Measurements from ENCODE around the gene DSTN.

Gene DSTN

DNA sequence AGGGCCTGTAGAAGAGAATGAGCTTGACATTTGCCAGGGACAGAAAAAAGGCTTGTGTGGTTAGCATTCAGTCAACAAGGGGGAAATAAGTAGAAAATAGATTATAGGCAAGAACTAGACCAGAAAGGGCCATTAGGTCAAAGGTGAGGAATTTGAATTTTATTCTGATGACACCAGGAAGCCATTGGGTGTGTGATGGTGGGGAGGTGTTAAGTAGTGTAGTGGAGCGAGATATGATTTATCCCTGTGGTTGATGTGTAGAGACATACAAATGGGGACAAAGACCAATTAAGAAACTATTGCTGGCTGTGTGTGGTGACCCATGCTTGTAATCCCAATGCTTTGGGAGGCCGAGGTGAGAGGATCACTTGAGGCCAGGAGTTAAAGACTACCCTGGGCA is 11.0 kb downstream of the DSTN start:
- Histone ChIP-seq H3K9me3 (ENCODE audit: control insufficient read depth, insufficient read depth, low read length) (no peaks in the 10 kb centered on the region), H3K9ac (ENCODE audit: low read depth, low read length) (no peak overlapping the region), H3K4me1 (ENCODE audit: insufficient read depth, low read length) (0 out of 2 replicates have a peak, but pooled peaks cover under 1% of the 10 kb centered on the region), H3K36me3 (ENCODE audit: insufficient read depth, low read length) (no peaks in the 10 kb centered on the region)

- Histone ChIP-seq H3K4me1 (ENCODE audit: insufficient read depth, low read length) (no peaks in the 10 kb centered on the region), H3K9me3 (ENCODE audit: control insufficient read depth, insufficient read depth, low read length) (no peaks in the 10 kb centered on the region), H3K36me3 (ENCODE audit: insufficient read depth, low read length) (0 out of 2 replicates have a peak, but pooled peaks cover 2% of the 10 kb centered on the region), H3K9ac (ENCODE audit: low read depth, low read length) (no peak overlapping the region)
Measured at GRCh38 chr20:17583126-17583525, 13.3 kb downstream of the DSTN start.

GRCh38 chr20:17584689-17585088 is 14.8 kb downstream of the DSTN start:
- 0 out of 2 replicates have a peak, but pooled peaks cover 2% of the 10 kb centered on the region for H3K36me3 ChIP-seq (ENCODE audit: insufficient read depth, low read length)
- no peak overlapping the region for H3K9ac ChIP-seq (ENCODE audit: low read depth, low read length)
- no peaks in the 10 kb centered on the region for H3K9me3 ChIP-seq (ENCODE audit: control insufficient read depth, insufficient read depth, low read length)
- H3K4me1 ChIP-seq (ENCODE audit: insufficient read depth, low read length) = no peaks in the 10 kb centered on the region

GRCh38 chr20:17586250-17586649 is 16.4 kb downstream of the DSTN start:
- H3K9me3 ChIP-seq (ENCODE audit: control insufficient read depth, insufficient read depth, low read length) = no peaks in the 10 kb centered on the region
- no peaks in the 10 kb centered on the region for H3K4me1 ChIP-seq (ENCODE audit: insufficient read depth, low read length)
- no peak overlapping the region; the same call in 1 of the 2 replicates for H3K9ac ChIP-seq (ENCODE audit: low read depth, low read length)
- H3K36me3 ChIP-seq (ENCODE audit: insufficient read depth, low read length) = 0 out of 2 replicates have a peak, but pooled peaks cover 2% of the 10 kb centered on the region

GRCh38 chr20:17587148-17587547 is 17.3 kb downstream of the DSTN start:
- Histone ChIP-seq H3K36me3 (ENCODE audit: insufficient read depth, low read length) (0 out of 2 replicates have a peak, but pooled peaks cover 2% of the 10 kb centered on the region), H3K9me3 (ENCODE audit: control insufficient read depth, insufficient read depth, low read length) (no peaks in the 10 kb centered on the region), H3K9ac (ENCODE audit: low read depth, low read length) (no peak overlapping the region), H3K4me1 (ENCODE audit: insufficient read depth, low read length) (no peaks in the 10 kb centered on the region)

DNA sequence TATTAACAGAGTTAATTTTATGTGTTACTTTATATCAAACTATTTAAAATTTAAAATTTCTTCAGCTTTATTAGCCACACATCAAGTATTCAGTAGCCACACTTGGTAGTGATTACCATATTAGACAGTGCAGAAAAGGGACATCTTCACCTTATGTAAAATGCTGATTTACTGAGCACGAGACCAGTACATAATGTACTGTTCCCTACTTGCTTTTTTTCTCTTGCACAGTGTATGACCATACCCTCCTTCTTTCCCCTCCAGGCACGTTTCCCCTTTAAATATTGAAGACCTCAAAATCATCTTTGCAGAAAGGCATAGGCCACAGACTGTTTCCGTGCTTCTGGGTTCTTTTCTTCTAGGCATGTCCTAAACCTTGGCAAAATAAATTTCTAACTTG is 17.9 kb downstream of the DSTN start:
- 0 out of 2 replicates have a peak, but pooled peaks cover 2% of the 10 kb centered on the region for H3K36me3 ChIP-seq (ENCODE audit: insufficient read depth, low read length)
- H3K9ac ChIP-seq (ENCODE audit: low read depth, low read length) = no peak overlapping the region
- no peaks in the 10 kb centered on the region for H3K4me1 ChIP-seq (ENCODE audit: insufficient read depth, low read length)
- H3K9me3 ChIP-seq (ENCODE audit: control insufficient read depth, insufficient read depth, low read length) = no peaks in the 10 kb centered on the region

DNA sequence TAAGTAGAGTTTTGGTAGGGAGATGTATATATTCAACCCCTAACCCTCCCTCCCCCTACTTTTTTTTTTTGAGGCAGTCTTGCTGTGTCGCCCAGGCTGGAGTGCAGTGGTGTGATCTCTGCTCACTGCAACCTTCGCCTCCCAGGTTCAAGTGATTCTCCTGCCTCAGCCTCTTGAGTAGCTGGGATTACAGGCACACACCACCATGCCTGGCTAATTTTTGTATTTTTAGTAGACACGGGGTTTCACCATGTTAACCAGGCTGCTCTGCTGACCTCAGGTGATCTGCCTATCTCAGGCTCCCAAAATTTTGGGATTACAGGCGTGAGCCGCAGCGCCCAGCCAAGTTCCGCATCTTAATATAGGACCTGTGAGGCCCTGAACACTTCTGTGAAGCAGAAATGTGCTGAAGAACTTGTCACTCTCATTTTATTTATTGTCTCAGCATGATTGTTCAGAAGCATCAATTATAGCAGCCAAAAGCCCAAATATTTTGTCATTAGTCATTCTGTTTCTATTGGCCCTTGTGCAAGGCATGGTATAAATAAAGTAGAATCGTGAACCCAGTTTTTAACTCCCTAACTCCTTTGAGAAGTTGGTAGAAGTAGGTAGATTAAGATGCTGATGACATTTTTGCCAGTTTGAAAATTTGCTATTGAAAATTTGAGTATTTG is 19.4 kb downstream of the DSTN start:
- no peaks in the 10 kb centered on the region for H3K9me3 ChIP-seq (ENCODE audit: control insufficient read depth, insufficient read depth, low read length)
- 0 out of 2 replicates have a peak, but pooled peaks cover 2% of the 10 kb centered on the region for H3K36me3 ChIP-seq (ENCODE audit: insufficient read depth, low read length)
- H3K9ac ChIP-seq (ENCODE audit: low read depth, low read length) = no peak overlapping the region
- 0 out of 2 replicates have a peak, but pooled peaks cover 2% of the 10 kb centered on the region for H3K4me1 ChIP-seq (ENCODE audit: insufficient read depth, low read length)

DNA sequence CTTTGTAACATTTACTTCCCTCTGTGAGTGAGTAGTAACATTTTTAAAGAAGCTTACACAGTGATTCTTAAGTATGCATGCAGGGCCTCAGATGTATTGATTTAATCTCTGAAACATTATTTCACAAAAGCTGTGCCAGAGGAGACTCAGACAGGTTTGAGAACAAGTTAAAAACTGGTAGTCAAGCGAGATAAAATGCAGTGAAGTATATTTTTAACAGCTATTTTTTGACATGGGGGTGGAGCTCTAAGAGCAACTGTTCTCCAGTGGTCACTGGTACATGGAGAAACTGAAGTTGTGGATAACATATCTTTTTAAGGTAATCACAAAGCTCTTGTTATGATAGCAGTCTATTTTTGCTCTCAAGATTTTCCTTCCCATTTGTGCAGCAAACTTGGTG is 20.4 kb downstream of the DSTN start:
- no peak overlapping the region for H3K9ac ChIP-seq (ENCODE audit: low read depth, low read length)
- H3K9me3 ChIP-seq (ENCODE audit: control insufficient read depth, insufficient read depth, low read length) = no peaks in the 10 kb centered on the region
- 0 out of 2 replicates have a peak, but pooled peaks cover 2% of the 10 kb centered on the region for H3K36me3 ChIP-seq (ENCODE audit: insufficient read depth, low read length)
- H3K4me1 ChIP-seq (ENCODE audit: insufficient read depth, low read length) = 0 out of 2 replicates have a peak, but pooled peaks cover 3% of the 10 kb centered on the region

DNA sequence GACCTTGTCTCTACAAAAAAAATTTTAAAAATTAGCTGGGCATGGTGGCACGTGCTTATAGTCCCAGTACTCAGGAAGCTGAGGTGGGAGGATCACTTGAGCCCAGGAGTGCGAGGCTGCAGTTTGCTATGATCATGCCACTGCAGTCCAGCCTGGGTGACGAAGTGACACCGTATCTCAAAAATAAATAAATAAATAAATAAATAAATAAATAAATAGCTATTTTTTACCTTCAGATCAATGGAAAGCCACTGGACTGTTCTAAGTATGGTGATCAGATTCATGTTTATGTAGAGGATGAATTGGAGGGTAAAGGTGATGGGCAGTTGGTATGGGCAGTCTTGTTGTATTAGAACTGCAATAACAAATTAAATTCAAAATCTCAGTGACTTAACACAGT is 24.0 kb downstream of the DSTN start:
- Histone ChIP-seq H3K9me3 (ENCODE audit: control insufficient read depth, insufficient read depth, low read length) (peaks cover 2% of the 10 kb centered on the region; the same call in 1 of the 2 replicates), H3K4me1 (ENCODE audit: insufficient read depth, low read length) (0 out of 2 replicates have a peak, but pooled peaks cover 3% of the 10 kb centered on the region), H3K36me3 (ENCODE audit: insufficient read depth, low read length) (no peaks in the 10 kb centered on the region), H3K9ac (ENCODE audit: low read depth, low read length) (no peak overlapping the region)

GRCh38 chr20:17594443-17594842 is 24.6 kb downstream of the DSTN start:
- no peak overlapping the region for H3K9ac ChIP-seq (ENCODE audit: low read depth, low read length)
- peaks cover 6% of the 10 kb centered on the region for H3K4me1 ChIP-seq (ENCODE audit: insufficient read depth, low read length)
- H3K36me3 ChIP-seq (ENCODE audit: insufficient read depth, low read length) = no peaks in the 10 kb centered on the region
- H3K9me3 ChIP-seq (ENCODE audit: control insufficient read depth, insufficient read depth, low read length) = peaks cover 2% of the 10 kb centered on the region; the same call in 1 of the 2 replicates

DNA sequence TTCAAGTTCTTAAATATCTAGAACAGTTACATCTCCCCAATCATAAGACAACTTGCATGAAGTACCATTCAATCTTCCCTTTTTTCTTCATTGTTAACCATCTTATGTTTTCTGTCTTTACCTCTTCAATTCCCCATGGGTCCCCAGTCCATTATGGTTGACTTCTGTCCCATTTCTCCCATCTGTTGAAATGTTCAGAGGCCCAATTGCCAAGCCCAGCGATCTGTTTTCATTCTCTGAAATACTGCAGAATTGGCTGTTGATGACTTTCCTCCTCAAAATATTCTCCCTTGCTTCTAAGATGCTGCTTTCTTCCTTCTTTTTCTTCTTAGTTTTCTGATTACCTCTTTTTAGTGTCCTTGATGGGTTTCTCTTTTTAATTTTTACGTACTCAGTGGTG is 26.0 kb downstream of the DSTN start:
- Histone ChIP-seq H3K36me3 (ENCODE audit: insufficient read depth, low read length) (no peaks in the 10 kb centered on the region), H3K9ac (ENCODE audit: low read depth, low read length) (no peak overlapping the region), H3K9me3 (ENCODE audit: control insufficient read depth, insufficient read depth, low read length) (peaks cover 2% of the 10 kb centered on the region; the same call in 1 of the 2 replicates), H3K4me1 (ENCODE audit: insufficient read depth, low read length) (peaks cover 15% of the 10 kb centered on the region)

GRCh38 chr20:17598013-17598550 is 28.2 kb downstream of the DSTN start:
- Histone ChIP-seq H3K36me3 (ENCODE audit: insufficient read depth, low read length) (no peaks in the 10 kb centered on the region), H3K4me1 (ENCODE audit: insufficient read depth, low read length) (peaks cover 33% of the 10 kb centered on the region), H3K9me3 (ENCODE audit: control insufficient read depth, insufficient read depth, low read length) (peaks cover 2% of the 10 kb centered on the region; the same call in 1 of the 2 replicates), H3K9ac (ENCODE audit: low read depth, low read length) (no peak overlapping the region)

DNA sequence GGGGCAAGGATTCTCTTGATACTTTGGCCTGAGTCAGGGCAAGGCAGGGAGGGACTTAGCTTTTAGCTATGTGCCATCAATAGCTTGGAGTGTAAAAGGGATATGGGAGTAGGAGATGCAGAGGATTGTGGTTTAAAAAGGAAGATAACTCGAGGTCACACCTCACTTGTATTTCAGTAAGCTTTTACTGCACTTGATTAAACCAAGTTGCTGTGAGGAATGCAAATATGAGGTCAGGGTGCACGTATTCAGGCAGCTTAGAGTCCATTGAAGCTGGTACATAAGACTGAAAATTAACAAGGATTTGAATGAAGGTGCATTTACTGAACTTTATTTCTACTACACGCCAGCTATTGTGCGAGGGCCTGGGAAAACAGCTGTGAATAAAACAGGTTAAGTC is 32.1 kb downstream of the DSTN start:
- H3K9ac ChIP-seq (ENCODE audit: low read depth, low read length) = peak overlapping the region; percentile 14
- H3K4me1 ChIP-seq (ENCODE audit: insufficient read depth, low read length) = peaks cover 31% of the 10 kb centered on the region
- peaks cover 2% of the 10 kb centered on the region; the same call in 1 of the 2 replicates for H3K9me3 ChIP-seq (ENCODE audit: control insufficient read depth, insufficient read depth, low read length)
- H3K36me3 ChIP-seq (ENCODE audit: insufficient read depth, low read length) = peaks cover 4% of the 10 kb centered on the region

DNA sequence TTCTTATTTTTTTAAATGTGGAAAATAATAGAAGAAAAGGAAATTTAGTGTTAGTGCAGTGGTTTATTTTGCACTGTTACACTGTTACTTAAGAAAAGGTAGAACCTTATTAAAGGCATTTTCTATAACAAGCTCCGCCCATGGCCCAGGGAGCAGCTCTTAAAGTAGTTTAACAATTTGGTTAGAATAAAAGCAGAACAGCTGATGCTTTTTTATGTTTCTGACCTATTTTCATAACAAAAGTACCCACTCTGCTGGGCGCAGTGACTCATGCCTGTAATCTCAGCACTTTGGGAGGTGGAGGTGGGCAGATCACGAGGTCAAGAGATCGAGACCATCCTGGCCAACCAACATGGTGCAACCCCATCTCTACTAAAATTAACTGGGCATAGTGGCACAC is 32.6 kb downstream of the DSTN start:
- Histone ChIP-seq H3K36me3 (ENCODE audit: insufficient read depth, low read length) (peaks cover 4% of the 10 kb centered on the region), H3K4me1 (ENCODE audit: insufficient read depth, low read length) (peaks cover 31% of the 10 kb centered on the region), H3K9ac (ENCODE audit: low read depth, low read length) (no peak overlapping the region; the same call in 1 of the 2 replicates), H3K9me3 (ENCODE audit: control insufficient read depth, insufficient read depth, low read length) (0 out of 2 replicates have a peak, but pooled peaks cover 2% of the 10 kb centered on the region)

DNA sequence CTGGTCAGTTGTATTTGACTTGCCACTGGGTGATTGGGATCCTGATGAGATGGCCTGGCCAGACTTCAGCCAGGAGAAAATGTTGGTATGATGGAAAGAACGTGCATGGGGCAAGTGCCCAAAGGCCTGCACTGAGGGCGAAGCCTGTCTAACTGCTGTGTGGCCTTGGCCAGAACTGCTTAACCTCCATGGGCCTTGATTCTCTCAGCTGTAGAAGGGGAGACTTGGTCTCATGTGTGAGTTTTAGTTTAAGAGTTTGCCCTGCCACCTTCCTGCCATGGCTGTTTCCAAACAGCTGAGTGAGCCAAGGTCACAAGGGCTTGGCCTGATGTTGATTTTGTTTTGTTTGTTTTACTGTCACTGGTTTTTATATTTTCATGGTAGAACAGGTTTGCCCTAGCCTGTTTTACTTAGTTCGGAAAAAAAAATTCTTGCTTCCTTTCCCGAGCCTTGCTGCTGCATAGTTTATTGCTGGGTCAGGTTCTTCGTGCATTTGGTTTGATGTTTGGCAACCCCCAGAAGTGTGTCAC is 35.3 kb downstream of the DSTN start:
- peaks cover 4% of the 10 kb centered on the region for H3K36me3 ChIP-seq (ENCODE audit: insufficient read depth, low read length)
- H3K9me3 ChIP-seq (ENCODE audit: control insufficient read depth, insufficient read depth, low read length) = no peaks in the 10 kb centered on the region
- H3K4me1 ChIP-seq (ENCODE audit: insufficient read depth, low read length) = peaks cover 21% of the 10 kb centered on the region
- H3K9ac ChIP-seq (ENCODE audit: low read depth, low read length) = no peak overlapping the region
